HT1080 (cell line): ENCODE results near the gene IGF1R. TPM values are rescaled to one million over a fixed set of nuclear protein-coding genes. Genes with fewer than 3 reads are reported as not detected.

Source experiments
- DNase-seq: peaks from one replicate; pipeline ENCODE4 v3.0.0-alpha.2; 2015; ENCODE audit warnings: low read depth
- total RNA-seq: library from RNA; depleted of rRNA; stranded (reverse); fragments of >200 nt; shearing (Covaris generic); gene quantifications from 2 replicates; pipeline ENCODE4 v1.2.3, GENCODE V29; 2014

IGF1R gene
- total RNA-seq, 1 experiment from 2014 or later, result 13.4 TPM

DNA sequence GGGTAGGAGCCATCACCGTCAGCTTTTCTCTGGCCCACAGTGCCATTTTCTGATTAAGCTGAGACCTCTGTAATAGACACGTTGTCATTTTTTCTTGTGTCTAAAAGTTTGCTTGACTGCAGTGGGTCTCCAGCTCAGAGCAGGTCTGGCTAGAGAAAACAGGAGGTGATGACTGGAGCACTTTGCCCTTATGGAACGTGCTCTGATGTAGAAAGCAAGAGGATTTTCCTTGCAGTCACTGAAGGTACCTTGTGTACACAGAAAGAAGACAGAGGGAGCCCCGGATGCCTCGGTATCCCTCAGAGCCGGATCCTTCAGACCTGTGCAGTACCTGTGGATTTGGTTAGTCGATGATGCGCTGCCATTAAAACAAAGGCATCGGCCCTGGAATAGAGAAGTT is 76.2 kb downstream of the IGF1R start:
- DNase-seq, result no peak

- no peak for DNase-seq
These were observed 77.5 kb downstream of the IGF1R start for GRCh38 chr15:98725874-98726273.

DNA sequence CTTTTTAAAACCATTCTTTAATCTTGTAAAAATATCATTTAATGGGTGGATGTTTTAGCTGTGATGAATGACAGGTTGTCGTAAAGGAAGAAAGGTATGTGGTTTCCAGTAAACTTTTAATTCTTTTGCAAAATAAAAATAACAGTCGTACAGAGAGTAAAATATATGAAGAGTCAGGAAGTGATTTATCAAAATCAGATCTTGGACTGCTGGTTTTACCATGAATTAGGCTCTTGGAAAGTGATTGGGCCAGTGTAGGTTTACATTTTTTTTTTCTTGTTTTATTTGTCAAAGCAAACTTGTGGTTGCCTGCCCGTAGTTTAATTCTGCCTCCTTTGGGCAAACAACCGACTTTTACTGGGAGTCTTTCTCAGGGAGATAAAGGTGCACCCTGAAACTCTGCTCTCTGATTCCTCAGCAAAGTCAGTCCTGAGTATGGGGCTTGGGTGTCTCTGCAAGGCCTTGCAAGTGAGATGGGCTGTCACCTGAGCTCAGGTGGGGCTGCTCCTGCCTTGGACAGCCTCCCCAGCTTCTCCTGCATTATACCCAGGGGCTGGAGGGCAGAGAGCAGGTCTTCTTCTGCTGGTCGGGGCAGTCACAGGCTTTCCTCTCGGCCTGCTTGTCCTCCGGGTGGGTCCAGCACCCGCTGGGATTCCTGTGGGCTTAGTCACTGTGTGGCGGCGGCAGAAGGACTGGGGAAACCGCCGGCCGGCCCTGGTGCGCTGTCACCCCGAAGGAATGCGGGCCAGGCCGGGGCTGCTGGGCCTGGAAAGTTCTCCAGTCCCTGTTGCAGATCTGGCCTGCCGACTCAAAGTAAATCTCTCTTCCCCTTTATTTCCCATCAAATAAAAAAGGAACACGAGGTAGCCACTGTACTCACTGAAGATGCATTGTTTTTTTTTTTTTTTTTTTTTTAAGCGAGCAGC is 79.0 kb downstream of the IGF1R start:
- peak; percentile 97 for DNase-seq

DNA sequence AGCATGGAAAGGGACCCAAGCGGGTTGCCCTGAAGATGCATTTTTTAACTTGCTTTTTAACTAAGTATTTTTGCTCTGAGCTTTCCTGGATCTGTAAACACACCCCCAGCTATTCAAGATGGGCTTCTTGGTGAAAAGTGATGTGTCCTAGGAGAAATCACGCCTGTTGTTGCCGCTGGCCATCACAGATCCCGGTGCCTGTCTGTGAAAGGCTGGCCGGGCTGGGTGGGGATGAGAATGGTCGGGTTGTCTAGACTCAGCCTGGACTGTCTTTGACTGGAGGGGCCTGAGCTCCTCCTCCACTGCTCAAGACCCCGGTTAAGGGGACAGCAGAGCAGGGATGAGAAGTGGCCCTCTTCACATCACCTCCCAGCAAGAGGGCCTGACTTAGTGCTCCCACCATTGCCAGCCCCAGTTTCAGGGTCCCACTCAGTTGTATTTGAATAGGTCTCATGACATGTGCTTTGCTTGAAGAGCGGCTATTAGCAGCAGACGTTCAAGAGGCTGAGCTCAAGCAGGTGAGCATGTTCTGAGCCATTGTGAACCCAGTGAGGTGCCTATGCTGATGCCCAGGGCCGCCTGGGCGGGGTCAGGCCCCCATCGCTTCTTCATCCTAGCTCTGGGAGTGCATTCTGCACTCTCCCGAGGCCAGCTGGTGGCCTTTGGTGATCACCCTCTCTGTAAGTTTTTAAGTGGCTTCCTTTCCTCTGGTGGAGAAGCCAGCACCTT is 79.9 kb downstream of the IGF1R start:
- DNase-seq, result no peak

GRCh38 chr15:98728811-98729160 is 80.4 kb downstream of the IGF1R start:
- DNase-seq, result no peak

GRCh38 chr15:98729446-98730042 is 81.2 kb downstream of the IGF1R start:
- DNase-seq, result no peak

GRCh38 chr15:98730860-98731711 is 82.7 kb downstream of the IGF1R start:
- no peak for DNase-seq

DNA sequence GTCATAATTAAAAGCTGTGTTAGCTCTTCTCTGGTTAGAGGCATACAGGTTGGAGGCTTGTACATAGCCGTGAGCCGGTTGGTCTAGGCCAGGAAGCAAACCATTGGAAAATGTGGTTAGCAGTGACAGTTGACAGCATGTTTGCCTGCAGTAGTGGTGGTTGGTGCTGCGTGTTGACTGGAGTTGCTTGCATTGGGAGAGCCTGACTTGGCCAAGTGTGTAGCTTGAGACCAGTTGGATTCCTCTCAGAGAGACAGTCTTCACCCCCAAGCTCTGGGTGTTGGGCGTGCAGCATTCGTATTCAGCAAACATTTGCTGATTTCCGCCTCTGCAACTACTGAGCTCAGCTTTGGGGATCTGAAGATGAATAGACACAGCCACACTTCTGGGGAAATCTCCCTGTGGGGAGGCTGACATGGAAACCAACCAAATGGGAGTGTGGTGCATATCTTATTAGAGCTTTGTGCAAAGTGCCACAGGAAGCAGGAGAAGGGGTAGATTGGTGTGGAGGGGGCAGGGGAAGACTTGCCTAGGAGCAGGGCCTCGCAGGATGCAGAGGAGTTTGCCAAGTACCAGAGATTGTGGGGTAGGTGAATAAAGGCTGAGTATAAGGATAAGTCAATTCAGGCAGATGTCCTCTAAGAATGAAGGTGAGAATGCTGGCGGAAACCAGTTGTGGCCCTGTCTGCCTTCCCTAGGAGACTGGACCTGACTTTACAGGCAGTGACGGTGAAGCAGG is 83.5 kb downstream of the IGF1R start:
- DNase-seq, result no peak

DNA sequence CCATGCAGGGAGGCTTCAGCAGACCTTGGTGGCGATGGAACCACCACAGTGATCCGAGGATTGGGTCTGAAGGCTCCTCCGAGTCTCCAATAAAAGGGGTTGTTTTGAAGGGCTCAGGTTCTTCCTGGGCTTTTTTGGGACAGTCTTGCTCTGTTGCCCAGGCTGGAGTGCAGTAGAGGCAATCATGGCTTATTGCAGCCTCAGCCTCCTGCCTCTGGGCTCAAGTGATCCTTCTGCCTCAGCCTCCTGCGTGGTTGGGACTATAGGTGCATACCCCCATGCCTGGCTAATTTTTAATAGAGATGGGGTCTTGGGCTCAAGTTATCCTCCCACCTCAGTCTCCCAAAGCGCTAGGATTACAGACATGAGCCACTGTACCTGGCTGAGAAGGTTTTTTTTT is 84.8 kb downstream of the IGF1R start:
- no peak for DNase-seq

DNA sequence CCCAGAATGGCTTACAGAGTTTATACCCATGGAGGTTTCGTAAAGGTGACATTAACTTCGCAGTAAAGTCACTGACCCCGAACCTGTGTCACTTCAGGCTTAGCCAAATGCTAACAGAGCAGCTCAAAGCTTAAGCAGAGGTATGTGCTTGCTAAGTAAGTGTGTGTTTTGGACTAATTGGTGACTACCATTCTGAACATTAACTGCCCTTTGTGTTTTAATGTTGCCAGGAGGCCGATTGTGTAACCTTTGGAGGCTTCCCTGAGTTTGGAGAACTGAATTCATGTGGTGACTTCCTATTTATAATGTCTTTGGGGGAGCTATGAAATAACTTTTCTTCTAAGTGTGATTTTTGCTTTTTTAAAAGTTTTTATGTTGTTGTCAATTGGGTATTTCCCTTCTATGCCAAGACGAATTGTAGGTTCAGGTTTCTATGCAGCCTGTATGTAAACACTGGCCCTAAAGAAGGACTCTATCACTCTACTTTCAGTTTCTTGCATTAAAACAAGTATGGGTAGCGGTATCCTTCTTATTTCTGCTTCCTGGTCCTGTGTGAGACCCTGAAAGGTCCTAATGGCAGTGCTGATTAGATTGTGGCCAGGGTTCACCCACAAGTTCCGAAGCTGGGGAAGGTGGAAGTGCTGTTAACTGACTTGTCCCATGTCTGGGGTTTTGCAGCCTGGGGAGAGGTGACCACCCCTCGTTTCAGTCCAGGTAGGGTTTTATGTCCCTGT is 86.3 kb downstream of the IGF1R start:
- no peak for DNase-seq

- DNase-seq, result no peak
These were observed 87.0 kb downstream of the IGF1R start for GRCh38 chr15:98735304-98735703.

DNA sequence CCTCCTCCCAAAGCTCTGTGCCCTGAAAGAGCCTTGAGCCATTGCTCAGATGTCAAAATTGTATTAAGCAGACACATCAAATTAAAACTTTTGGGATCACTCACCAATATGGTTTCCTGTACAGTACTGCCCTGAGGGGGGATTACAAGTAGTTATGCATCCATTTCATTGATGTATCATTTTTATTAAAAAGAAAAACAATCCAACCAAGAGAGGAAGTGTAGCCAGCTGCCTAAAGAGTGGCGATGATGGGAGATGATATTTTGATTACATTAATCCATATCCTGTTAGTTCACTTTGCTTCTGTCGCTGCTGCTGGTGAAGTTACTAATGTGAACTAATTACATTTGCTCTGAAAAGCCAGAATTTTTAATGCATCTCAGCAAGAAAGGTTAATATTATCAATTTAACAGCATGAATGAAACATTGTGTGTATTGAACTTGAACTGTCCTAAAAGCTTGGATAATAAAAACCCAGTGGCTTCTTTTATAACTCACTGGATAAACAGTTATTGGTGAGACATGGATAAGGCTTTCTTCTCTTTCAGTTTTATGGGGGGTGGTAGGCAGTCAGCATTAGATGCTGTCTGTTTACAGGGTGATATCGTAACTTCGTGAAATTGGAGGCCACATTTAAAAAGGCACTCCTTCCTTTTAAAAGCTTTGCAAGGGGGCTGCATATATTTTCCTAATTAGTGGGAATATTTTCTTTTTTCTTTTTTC is 87.7 kb downstream of the IGF1R start:
- DNase-seq, result no peak

GRCh38 chr15:98737159-98737558 is 88.8 kb downstream of the IGF1R start:
- no peak for DNase-seq

DNA sequence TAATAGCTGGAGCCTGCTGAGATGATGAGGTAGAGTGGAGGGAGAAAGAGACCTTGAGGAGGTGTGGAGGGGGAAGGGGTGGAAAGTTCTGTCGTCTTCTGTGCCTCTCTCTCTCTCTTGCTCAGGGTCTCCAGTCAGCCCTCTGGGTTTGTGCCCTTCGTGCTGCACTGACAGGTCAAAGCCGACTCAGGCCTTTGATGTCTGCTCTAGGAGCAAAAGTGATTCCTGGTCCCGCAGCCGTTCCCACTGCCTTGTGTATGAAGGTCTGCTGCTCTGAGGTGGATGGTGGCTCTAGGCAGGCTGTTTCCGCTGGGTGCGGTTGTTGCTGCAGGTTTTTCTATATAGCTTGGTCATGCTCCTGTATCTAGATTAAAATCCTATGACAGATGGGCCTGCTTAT is 89.4 kb downstream of the IGF1R start:
- DNase-seq, result no peak

GRCh38 chr15:98738689-98739401 is 90.5 kb downstream of the IGF1R start:
- DNase-seq, result no peak

- DNase-seq, result no peak
These were observed 92.0 kb downstream of the IGF1R start for GRCh38 chr15:98740295-98740694.

GRCh38 chr15:98740963-98741362 is 92.6 kb downstream of the IGF1R start:
- DNase-seq, result no peak

GRCh38 chr15:98743177-98743576 is 94.8 kb downstream of the IGF1R start:
- DNase-seq, result no peak

- no peak for DNase-seq
These were observed 96.2 kb downstream of the IGF1R start for GRCh38 chr15:98744506-98744905.
